Caco-2 (cell line): ENCODE measurements around the gene UGCG. TPM values are rescaled to one million over a fixed set of nuclear protein-coding genes. Genes with fewer than 3 reads are reported as not detected.

Experiments
- BruUV-seq: library from RNA; stranded (reverse); fragments of 400-500 nt; replicated peaks from 2 replicates; lab custom pipeline; 2021; lab: Mats Ljungman, UMichigan
- CTCF ChIA-PET: fragments of 300-600 bp; sonication (Branson Sonifier 250); formaldehyde crosslinking; loops from one replicate; lab custom pipeline; 2022; ENCODE audit warnings: antibody characterized with exemption; lab: Charles Lee
- POLR2A ChIA-PET: fragments of 300-600 bp; sonication (Branson Sonifier 250); formaldehyde crosslinking; loops from one replicate; lab custom pipeline; 2022; ENCODE audit warnings: antibody characterized with exemption; lab: Charles Lee
- DNase-seq, 2 experiments: peaks; one replicate each; pipeline versions ENCODE4 v3.0.0 to v3.0.0-alpha.2; 2020 to 2022
- H3K27me3 ChIP-seq: replicated peaks from 2 replicates; pipeline ENCODE4 v1.6.0; 2011; ENCODE audit warnings: low read length; ENCODE audit not compliant: control insufficient read depth, insufficient read depth
- H3K36me3 ChIP-seq: 2 replicates; pipeline ENCODE4 v1.5.1; 2011; ENCODE audit warnings: low read length; ENCODE audit not compliant: control insufficient read depth, insufficient read depth
- H3K4me1 ChIP-seq: fragments of 250-450 bp; sonication (Bioruptor Pico); 2 replicates; pipeline ENCODE4 v1.5.1; 2020; ENCODE audit warnings: mild to moderate bottlenecking
- H3K4me3 ChIP-seq: 2 replicates; pipeline ENCODE4 v1.5.1; 2011; ENCODE audit warnings: low read depth, mild to moderate bottlenecking, control low read depth, low read length
- H3K9me3 ChIP-seq: fragments of 250-450 bp; sonication (Bioruptor Pico); 2 replicates; pipeline ENCODE4 v1.5.1; 2020; ENCODE audit warnings: mild to moderate bottlenecking, moderate library complexity
- H3K27ac Mint-ChIP-seq: one replicate; pipeline ENCODE4 v1.8.0; 2022; ENCODE audit warnings: mixed read lengths; ENCODE audit not compliant: unreplicated experiment
- H3K27me3 Mint-ChIP-seq: one replicate; pipeline ENCODE4 v1.8.0; 2022; ENCODE audit warnings: mixed read lengths; ENCODE audit not compliant: insufficient read depth, unreplicated experiment
- H3K36me3 Mint-ChIP-seq: one replicate; pipeline ENCODE4 v1.8.0; 2022; ENCODE audit warnings: mild to moderate bottlenecking, mixed read lengths; ENCODE audit not compliant: insufficient read depth, unreplicated experiment
- H3K4me1 Mint-ChIP-seq: one replicate; pipeline ENCODE4 v1.8.0; 2022; ENCODE audit warnings: low read depth, mixed read lengths; ENCODE audit not compliant: unreplicated experiment
- H3K4me3 Mint-ChIP-seq: one replicate; pipeline ENCODE4 v1.8.0; 2022; ENCODE audit warnings: mild to moderate bottlenecking, moderate library complexity, mixed read lengths; ENCODE audit not compliant: unreplicated experiment
- H3K9me3 Mint-ChIP-seq: one replicate; pipeline ENCODE4 v1.8.0; 2022; ENCODE audit warnings: mixed read lengths; ENCODE audit not compliant: unreplicated experiment
- intact Hi-C: fragments of 100-400 bp; cut with micrococcal nuclease; formaldehyde crosslinking; loops from one replicate; pipeline ENCODE4 v1.10.0; 2022; ENCODE audit not compliant: unreplicated experiment
- total RNA-seq: library from RNA; stranded (reverse); gene quantifications from 2 replicates; pipeline ENCODE4 v1.2.3, GENCODE V29; 2022
- TF ChIP-seq, protein P1 (sequence below), 2 experiments: fragments of 200-600 bp in 1 of 2; IDR thresholded peaks; 1 replicate in 1 of 2; 2 replicates in 1 of 2; pipeline versions ENCODE4 v1.5.1 to v1.8.0; 2011 to 2022; ENCODE audit warnings: antibody characterized with exemption in 1 of 2, control low read depth in 1 of 2, inconsistent platforms in 1 of 2, low read depth in 1 of 2, low read length in 1 of 2, mild to moderate bottlenecking in 1 of 2, moderate library complexity in 1 of 2; ENCODE audit not compliant: insufficient read depth in 1 of 2, severe bottlenecking in 1 of 2, unreplicated experiment in 1 of 2

Gene UGCG
- total RNA-seq, 1 experiment from 2014 or later = 26.7 TPM

DNA sequence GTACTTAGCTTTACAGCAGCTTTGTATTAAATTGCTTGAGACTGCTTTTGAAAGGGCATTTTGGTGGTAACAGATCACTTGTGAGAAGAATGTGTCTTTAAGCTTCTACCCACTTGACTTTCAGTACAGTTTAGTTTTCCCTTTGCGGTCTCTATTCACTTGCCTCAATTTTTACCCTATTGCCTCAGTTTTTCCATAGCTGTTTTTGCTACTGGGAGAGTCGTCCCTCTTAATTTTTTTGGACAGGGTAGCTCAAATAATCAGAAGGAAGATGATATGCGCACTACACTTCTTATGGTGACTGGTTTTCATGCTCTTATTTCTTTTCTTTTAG lies 18.8 kb downstream of the UGCG start:
- H3K4me1 Mint-ChIP-seq = no peaks in the 10 kb centered on the region
- POLR2A ChIA-PET = no interaction called here
- BruUV-seq = no TSS peak

GRCh38 chr9:111916234-111916645 lies 19.6 kb downstream of the UGCG start:
- BruUV-seq = no TSS peak
- intact Hi-C loops = no loop called here
- no peaks in the 10 kb centered on the region for H3K9me3 ChIP-seq
- Mint-ChIP-seq H3K27ac (no peak overlapping the region), H3K9me3 (no peaks in the 10 kb centered on the region), H3K4me1 (no peaks in the 10 kb centered on the region), H3K4me3 (no peak overlapping the region), H3K27me3 (no peaks in the 10 kb centered on the region), H3K36me3 (peaks cover 44% of the 10 kb centered on the region)
- H3K4me1 ChIP-seq = no peaks in the 10 kb centered on the region
- ChIA-PET POLR2A (no interaction called here), CTCF (no interaction called here)
- TF ChIP-seq, protein P1, sequence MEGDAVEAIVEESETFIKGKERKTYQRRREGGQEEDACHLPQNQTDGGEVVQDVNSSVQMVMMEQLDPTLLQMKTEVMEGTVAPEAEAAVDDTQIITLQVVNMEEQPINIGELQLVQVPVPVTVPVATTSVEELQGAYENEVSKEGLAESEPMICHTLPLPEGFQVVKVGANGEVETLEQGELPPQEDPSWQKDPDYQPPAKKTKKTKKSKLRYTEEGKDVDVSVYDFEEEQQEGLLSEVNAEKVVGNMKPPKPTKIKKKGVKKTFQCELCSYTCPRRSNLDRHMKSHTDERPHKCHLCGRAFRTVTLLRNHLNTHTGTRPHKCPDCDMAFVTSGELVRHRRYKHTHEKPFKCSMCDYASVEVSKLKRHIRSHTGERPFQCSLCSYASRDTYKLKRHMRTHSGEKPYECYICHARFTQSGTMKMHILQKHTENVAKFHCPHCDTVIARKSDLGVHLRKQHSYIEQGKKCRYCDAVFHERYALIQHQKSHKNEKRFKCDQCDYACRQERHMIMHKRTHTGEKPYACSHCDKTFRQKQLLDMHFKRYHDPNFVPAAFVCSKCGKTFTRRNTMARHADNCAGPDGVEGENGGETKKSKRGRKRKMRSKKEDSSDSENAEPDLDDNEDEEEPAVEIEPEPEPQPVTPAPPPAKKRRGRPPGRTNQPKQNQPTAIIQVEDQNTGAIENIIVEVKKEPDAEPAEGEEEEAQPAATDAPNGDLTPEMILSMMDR (IDR thresholded peaks at IDR 0.05; ENCODE audit: insufficient read depth in 1 of 2, low read depth in 1 of 2, low read length in 1 of 2, severe bottlenecking in 1 of 2, unreplicated experiment in 1 of 2) = no peak
- no peak for DNase-seq
- no peaks in the 10 kb centered on the region for H3K27me3 ChIP-seq
- H3K36me3 ChIP-seq = no peaks in the 10 kb centered on the region
- no peak overlapping the region for H3K4me3 ChIP-seq

More for the DNA sequence above, 18.8 kb downstream of the UGCG start:
- TF ChIP-seq, protein P1 (IDR thresholded peaks at IDR 0.05; ENCODE audit: insufficient read depth in 1 of 2, low read depth in 1 of 2, low read length in 1 of 2, severe bottlenecking in 1 of 2, unreplicated experiment in 1 of 2) = no peak
- intact Hi-C loops = no loop called here
- H3K36me3 ChIP-seq = no peaks in the 10 kb centered on the region
- Mint-ChIP-seq H3K27me3 (no peaks in the 10 kb centered on the region), H3K27ac (no peak overlapping the region), H3K9me3 (no peaks in the 10 kb centered on the region), H3K4me3 (no peak overlapping the region), H3K36me3 (peaks cover 37% of the 10 kb centered on the region)
- H3K9me3 ChIP-seq = no peaks in the 10 kb centered on the region
- no peak overlapping the region for H3K4me3 ChIP-seq
- no peak for DNase-seq
- CTCF ChIA-PET = no interaction called here
- H3K4me1 ChIP-seq = no peaks in the 10 kb centered on the region
- no peaks in the 10 kb centered on the region for H3K27me3 ChIP-seq

- Mint-ChIP-seq H3K4me3 (no peak overlapping the region), H3K9me3 (no peaks in the 10 kb centered on the region)
- CTCF ChIA-PET = no interaction called here
These were observed 20.6 kb downstream of the UGCG start for GRCh38 chr9:111917201-111917600.

More at GRCh38 chr9:111917201-111917600, 20.6 kb downstream of the UGCG start:
- H3K27me3 Mint-ChIP-seq = no peaks in the 10 kb centered on the region
- BruUV-seq = no TSS peak
- no peaks in the 10 kb centered on the region for H3K9me3 ChIP-seq
- H3K27me3 ChIP-seq = no peaks in the 10 kb centered on the region
- H3K4me1 Mint-ChIP-seq = no peaks in the 10 kb centered on the region
- H3K4me1 ChIP-seq = no peaks in the 10 kb centered on the region
- H3K36me3 Mint-ChIP-seq = peaks cover 44% of the 10 kb centered on the region
- DNase-seq = no peak
- no peak overlapping the region for H3K4me3 ChIP-seq
- TF ChIP-seq, protein P1 (IDR thresholded peaks at IDR 0.05; ENCODE audit: insufficient read depth in 1 of 2, low read depth in 1 of 2, low read length in 1 of 2, severe bottlenecking in 1 of 2, unreplicated experiment in 1 of 2) = no peak
- intact Hi-C loops = no loop called here
- no peaks in the 10 kb centered on the region for H3K36me3 ChIP-seq
- POLR2A ChIA-PET = no interaction called here
- H3K27ac Mint-ChIP-seq = no peak overlapping the region
